Measurements from ENCODE around the gene ZFP36L1.

The ZFP36L1 gene

GRCh38 chr14:68792979-68793733, at the start of gene ZFP36L1:
ZFP36L1 (minus strand) TSS chr14:68793067; CDS start chr14:68792938, 129 bp downstream.
- peak; percentile 75 for DNase-seq

- no peak for DNase-seq
Measured at GRCh38 chr14:68842298-68842697, 49.4 kb upstream of the ZFP36L1 start.

- no peak for DNase-seq
Measured at GRCh38 chr14:68841016-68841809, 48.3 kb upstream of the ZFP36L1 start.

- DNase-seq: peak; percentile 41
Measured at GRCh38 chr14:68840454-68840853, 47.6 kb upstream of the ZFP36L1 start.

- DNase-seq: no peak
Measured at GRCh38 chr14:68836082-68836481, 43.2 kb upstream of the ZFP36L1 start.

GRCh38 chr14:68834816-68835215, 41.9 kb upstream of the ZFP36L1 start:
- peak; percentile 90 for DNase-seq

- peak; percentile 31 for DNase-seq
Measured at GRCh38 chr14:68828698-68829097, 35.8 kb upstream of the ZFP36L1 start.

- DNase-seq: no peak
Measured at GRCh38 chr14:68825729-68826128, 32.9 kb upstream of the ZFP36L1 start.

- DNase-seq: peak; percentile 61
Measured at GRCh38 chr14:68824517-68825347, 31.9 kb upstream of the ZFP36L1 start.

- DNase-seq: no peak
Measured at GRCh38 chr14:68824207-68824516, 31.3 kb upstream of the ZFP36L1 start.

- no peak for DNase-seq
Measured at GRCh38 chr14:68823434-68824206, 30.8 kb upstream of the ZFP36L1 start.

GRCh38 chr14:68822926-68823325, 30.1 kb upstream of the ZFP36L1 start:
- no peak for DNase-seq

GRCh38 chr14:68822132-68822651, 29.3 kb upstream of the ZFP36L1 start:
- DNase-seq: no peak

- DNase-seq: no peak
Measured at GRCh38 chr14:68820999-68821683, 28.3 kb upstream of the ZFP36L1 start.

GRCh38 chr14:68820536-68820935, 27.7 kb upstream of the ZFP36L1 start:
- no peak for DNase-seq

GRCh38 chr14:68820119-68820518, 27.3 kb upstream of the ZFP36L1 start:
- no peak for DNase-seq

- DNase-seq: no peak
Measured at GRCh38 chr14:68819260-68819691, 26.4 kb upstream of the ZFP36L1 start.

- no peak for DNase-seq
Measured at GRCh38 chr14:68817506-68818212, 24.8 kb upstream of the ZFP36L1 start.

- no peak for DNase-seq
Measured at GRCh38 chr14:68816943-68817430, 24.1 kb upstream of the ZFP36L1 start.

- peak; percentile 74 for DNase-seq
Measured at GRCh38 chr14:68816183-68816942, 23.5 kb upstream of the ZFP36L1 start.

Data from MV-4-11 (cell line).